Measurements from ENCODE around the gene HAGHL.

The HAGHL gene

GRCh38 chr16:680625-680945, 46.3 kb upstream of the HAGHL start (continued):
- no peak for TF ChIP-seq TSHZ1 (tag by site-specific recombination; IDR thresholded peaks at IDR 0.05; ENCODE audit: borderline replicate concordance)
- no peak for TF ChIP-seq ZNF792 (tag by site-specific recombination; IDR thresholded peaks at IDR 0.05)

- ChIA-PET CTCF (interaction anchor here (0.6 to 1.1 kb wide), 4 partner anchors 14 to 376 kb away, joined by 3 to 5 read pairs (median 4); no protein-coding TSS in a partner anchor), POLR2A (interaction anchor here (0.6 to 5.4 kb wide), 10 partner anchors 7 to 131 kb away, joined by 3 to 57 read pairs (median 5); partner anchors contain the start of genes ANTKMT, RHOT2, WDR24 and WDR90)
- Histone ChIP-seq H3K4me1 (ENCODE audit: control insufficient read depth, insufficient read depth, low read length) (peaks cover 14% of the 10 kb centered on the region; the same call in 1 of the 2 replicates), H3K36me3 (ENCODE audit: control insufficient read depth in 2 of 2, insufficient read depth in 1 of 2, low read length in 2 of 2) (peaks cover 3 to 48% of the 10 kb centered on the region in 2 experiments; a peak in 1 of 3 replicates), H3K9me3 (ENCODE audit: control insufficient read depth, insufficient read depth, low read depth, low read length) (no peaks in the 10 kb centered on the region), H3K27ac (ENCODE audit: extremely low read depth, low read depth, low read length) (peak overlapping the region; percentile 97), H3K4me3 (ENCODE audit: low read depth, low read length) (peak overlapping the region; percentile 82)
- TF ChIP-seq ZNF571 (tag by site-specific recombination; IDR thresholded peaks at IDR 0.05): no peak
- TF ChIP-seq ZBTB20 (tag by site-specific recombination; IDR thresholded peaks at IDR 0.05): peak; percentile 9; the same call in 1 of the 2 replicates
- TF ChIP-seq ZNF366 (tag by site-specific recombination; conservative IDR thresholded peaks at IDR 0.05): no peak
- TF ChIP-seq HIC1 (tag by site-specific recombination; IDR thresholded peaks at IDR 0.05): peak; percentile 92
- no peak for TF ChIP-seq ZBTB44 (tag by site-specific recombination; IDR thresholded peaks at IDR 0.05)
- no peak; the same call in 1 of the 2 replicates for TF ChIP-seq KLF8 (tag by site-specific recombination; IDR thresholded peaks at IDR 0.05)
- TF ChIP-seq MEIS1 (CRISPR knock-in tag; IDR thresholded peaks at IDR 0.05; ENCODE audit: borderline replicate concordance): no peak
- peak; percentile 47 for TF ChIP-seq ZBTB26 (tag by site-specific recombination; optimal IDR thresholded peaks at IDR 0.05)
- no peak for TF ChIP-seq ZNF24 (tag by site-specific recombination; IDR thresholded peaks at IDR 0.05)
- TF ChIP-seq ZNF324 (tag by site-specific recombination; IDR thresholded peaks at IDR 0.05): no peak; the same call in 1 of the 2 replicates
- TF ChIP-seq ZNF580 (tag by site-specific recombination; IDR thresholded peaks at IDR 0.05): no peak
- TF ChIP-seq ZNF398 (tag by site-specific recombination; IDR thresholded peaks at IDR 0.05): no peak
- 0 out of 2 replicates have a peak, but pooled peaks have one; percentile 42 for TF ChIP-seq ZBTB48 (tag by site-specific recombination; IDR thresholded peaks at IDR 0.05)
- peak; percentile 2; the same call in 1 of the 2 replicates for TF ChIP-seq ZNF146 (tag by site-specific recombination; IDR thresholded peaks at IDR 0.05)
- TF ChIP-seq ZNF274 (IDR thresholded peaks at IDR 0.05; ENCODE audit: low read length): no peak
- no peak for TF ChIP-seq ZNF274 (tag by site-specific recombination; IDR thresholded peaks at IDR 0.05; ENCODE audit: borderline replicate concordance)
- TF ChIP-seq SP3 (tag by site-specific recombination; IDR thresholded peaks at IDR 0.05): no peak
- TF ChIP-seq ZNF792 (tag by site-specific recombination; IDR thresholded peaks at IDR 0.05): no peak
- TF ChIP-seq ZBTB6 (tag by site-specific recombination; IDR thresholded peaks at IDR 0.05): peak; percentile 49
- no peak for TF ChIP-seq ZNF10 (tag by site-specific recombination; IDR thresholded peaks at IDR 0.05)
- TF ChIP-seq ZNF121 (tag by site-specific recombination; IDR thresholded peaks at IDR 0.05): no peak
- TF ChIP-seq GLI2 (tag by site-specific recombination; IDR thresholded peaks at IDR 0.05; ENCODE audit: borderline replicate concordance, low read depth): no peak
Observed at GRCh38 chr16:680967-681745, 45.8 kb upstream of the HAGHL start.

All from HEK293 (cell line).